ENCODE results near the gene FKBP15. TPM values are rescaled to one million over a fixed set of nuclear protein-coding genes. Genes with fewer than 3 reads are reported as not detected.

The FKBP15 gene
- total and polyA plus RNA-seq, 2 donors from 2014 or later = 11.0 to 34.8 TPM

- H3K27me3 ChIP-seq (ENCODE audit: control insufficient read depth, insufficient read depth, low read length) = no peaks in the 10 kb centered on the region
- no peak overlapping the region for H3K9ac ChIP-seq (ENCODE audit: low read length in 3 of 3)
- FAIRE-seq (no peak), DNase-seq (no peak)
- TF ChIP-seq, protein P1, sequence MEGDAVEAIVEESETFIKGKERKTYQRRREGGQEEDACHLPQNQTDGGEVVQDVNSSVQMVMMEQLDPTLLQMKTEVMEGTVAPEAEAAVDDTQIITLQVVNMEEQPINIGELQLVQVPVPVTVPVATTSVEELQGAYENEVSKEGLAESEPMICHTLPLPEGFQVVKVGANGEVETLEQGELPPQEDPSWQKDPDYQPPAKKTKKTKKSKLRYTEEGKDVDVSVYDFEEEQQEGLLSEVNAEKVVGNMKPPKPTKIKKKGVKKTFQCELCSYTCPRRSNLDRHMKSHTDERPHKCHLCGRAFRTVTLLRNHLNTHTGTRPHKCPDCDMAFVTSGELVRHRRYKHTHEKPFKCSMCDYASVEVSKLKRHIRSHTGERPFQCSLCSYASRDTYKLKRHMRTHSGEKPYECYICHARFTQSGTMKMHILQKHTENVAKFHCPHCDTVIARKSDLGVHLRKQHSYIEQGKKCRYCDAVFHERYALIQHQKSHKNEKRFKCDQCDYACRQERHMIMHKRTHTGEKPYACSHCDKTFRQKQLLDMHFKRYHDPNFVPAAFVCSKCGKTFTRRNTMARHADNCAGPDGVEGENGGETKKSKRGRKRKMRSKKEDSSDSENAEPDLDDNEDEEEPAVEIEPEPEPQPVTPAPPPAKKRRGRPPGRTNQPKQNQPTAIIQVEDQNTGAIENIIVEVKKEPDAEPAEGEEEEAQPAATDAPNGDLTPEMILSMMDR (IDR thresholded peaks at IDR 0.05; ENCODE audit: borderline replicate concordance, extremely low read depth, insufficient read depth) = no peak
- H3K36me3 ChIP-seq (ENCODE audit: control insufficient read depth in 2 of 3, insufficient read depth in 3 of 3, low read length in 3 of 3) = peaks cover 0 to 10% (median 5%) of the 10 kb centered on the region in 3 donors
- no peak overlapping the region for H3K27ac ChIP-seq (ENCODE audit: low read depth in 2 of 2, low read length in 2 of 2)
- H3K4me1 ChIP-seq (ENCODE audit: control insufficient read depth in 2 of 3, insufficient read depth in 2 of 3, low read depth in 1 of 3, low read length in 3 of 3) = peaks cover 0 to 14% (median 9%) of the 10 kb centered on the region in 3 donors
- H3K9me3 ChIP-seq (ENCODE audit: control insufficient read depth in 2 of 3, insufficient read depth in 1 of 3, low read length in 3 of 3) = no peaks in the 10 kb centered on the region
- no peak overlapping the region for H3K4me3 ChIP-seq (ENCODE audit: low read length in 3 of 3)
- intact Hi-C loops (cut with DNase I) = no loop called here
Measured at GRCh38 chr9:113155911-113156588, 65.0 kb downstream of the FKBP15 start.

- no peaks in the 10 kb centered on the region for H3K27me3 ChIP-seq (ENCODE audit: control insufficient read depth, insufficient read depth, low read length)
- H3K36me3 ChIP-seq (ENCODE audit: control insufficient read depth in 2 of 3, insufficient read depth in 3 of 3, low read length in 3 of 3) = peaks cover 0 to 6% (median 5%) of the 10 kb centered on the region in 3 donors
- H3K27ac ChIP-seq (ENCODE audit: low read depth in 2 of 2, low read length in 2 of 2) = no peak overlapping the region
- no peak overlapping the region for H3K4me3 ChIP-seq (ENCODE audit: low read length in 3 of 3)
- FAIRE-seq (no peak), DNase-seq (no peak)
- peaks cover 0 to 14% (median 9%) of the 10 kb centered on the region in 3 donors for H3K4me1 ChIP-seq (ENCODE audit: control insufficient read depth in 2 of 3, insufficient read depth in 2 of 3, low read depth in 1 of 3, low read length in 3 of 3)
- no peaks in the 10 kb centered on the region for H3K9me3 ChIP-seq (ENCODE audit: control insufficient read depth in 2 of 3, insufficient read depth in 1 of 3, low read length in 3 of 3)
- H3K9ac ChIP-seq (ENCODE audit: low read length in 3 of 3) = no peak overlapping the region
- TF ChIP-seq, protein P1 (IDR thresholded peaks at IDR 0.05; ENCODE audit: borderline replicate concordance, extremely low read depth, insufficient read depth) = no peak
- intact Hi-C loops (cut with DNase I) = no loop called here
Measured at GRCh38 chr9:113154946-113155345, 66.1 kb downstream of the FKBP15 start.

GRCh38 chr9:113154471-113154870 is 66.6 kb downstream of the FKBP15 start:
- Histone ChIP-seq H3K9ac (ENCODE audit: low read length in 3 of 3) (no peak overlapping the region), H3K27me3 (ENCODE audit: control insufficient read depth, insufficient read depth, low read length) (no peaks in the 10 kb centered on the region), H3K4me3 (ENCODE audit: low read length in 3 of 3) (no peak overlapping the region), H3K27ac (ENCODE audit: low read depth in 2 of 2, low read length in 2 of 2) (no peak overlapping the region), H3K9me3 (ENCODE audit: control insufficient read depth in 2 of 3, insufficient read depth in 1 of 3, low read length in 3 of 3) (no peaks in the 10 kb centered on the region), H3K36me3 (ENCODE audit: control insufficient read depth in 2 of 3, insufficient read depth in 3 of 3, low read length in 3 of 3) (peaks cover 0 to 6% (median 3%) of the 10 kb centered on the region in 3 donors), H3K4me1 (ENCODE audit: control insufficient read depth in 2 of 3, insufficient read depth in 2 of 3, low read depth in 1 of 3, low read length in 3 of 3) (peaks cover 0 to 14% (median 9%) of the 10 kb centered on the region in 3 donors)
- FAIRE-seq = no peak
- TF ChIP-seq, protein P1 (IDR thresholded peaks at IDR 0.05; ENCODE audit: borderline replicate concordance, extremely low read depth, insufficient read depth) = no peak
- no peak for DNase-seq
- intact Hi-C loops (cut with DNase I) = no loop called here

Measured in kidney (tissue), 14 donors.